ENCODE results near the gene HMCN2. TPM values are rescaled to one million over a fixed set of nuclear protein-coding genes. Genes with fewer than 3 reads are reported as not detected.

Gene HMCN2
- total and polyA plus RNA-seq, 2 donors (not counting 1 experiment from before 2014, with no cell fraction given): 0.01 TPM; not detected in 1

GRCh38 chr9:130383350-130383715, 117.8 kb downstream of the HMCN2 start:
- no peaks in the 10 kb centered on the region for H3K36me3 ChIP-seq (replicated peaks in 1 of 2; ENCODE audit: control extremely low read depth in 1 of 2, control insufficient read depth in 1 of 2, extremely low read depth in 1 of 2, insufficient read depth in 2 of 2, low read length in 1 of 2)
- H3K27me3 Mint-ChIP-seq: peaks cover 4% of the 10 kb centered on the region
- no peak overlapping the region for H3K9ac ChIP-seq (ENCODE audit: low read length)
- no peaks in the 10 kb centered on the region for H3K79me2 ChIP-seq (ENCODE audit: control insufficient read depth, insufficient read depth, low read length)
- H3K4me1 ChIP-seq (ENCODE audit: control insufficient read depth in 2 of 2, insufficient read depth in 2 of 2, low read length in 2 of 2): no peaks in the 10 kb centered on the region
- CTCF ChIA-PET: no interaction called here
- WGBS (ENCODE audit: insufficient coverage): 95% methylated on average over 8 of the region's 8 CpGs
- no peak overlapping the region for H3K27ac Mint-ChIP-seq
- DNase-seq: no peak
- ATAC-seq (ENCODE audit: low read depth): no peak
- no peak overlapping the region for H3K4me3 ChIP-seq (ENCODE audit: control extremely low read depth in 1 of 5, extremely low read depth in 1 of 5, insufficient read depth in 1 of 5, low read depth in 2 of 5, low read length in 4 of 5)
- H3K9me3 Mint-ChIP-seq (ENCODE audit: insufficient read depth): no peaks in the 10 kb centered on the region
- no peak overlapping the region for H3K4me3 Mint-ChIP-seq
- H3K27ac ChIP-seq (ENCODE audit: low read length in 2 of 2): no peak overlapping the region
- H2AFZ ChIP-seq (ENCODE audit: insufficient read depth, low read depth, low read length, poor library complexity, severe bottlenecking): no peak overlapping the region
- TF ChIP-seq CTCF (IDR thresholded peaks at IDR 0.05) (no peak), EZH2 (IDR thresholded peaks at IDR 0.05; ENCODE audit: borderline replicate concordance, insufficient read depth, low read depth, low read length, poor library complexity, severe bottlenecking) (no peak)
- intact Hi-C loops (cut with micrococcal nuclease): no loop called here
- H3K4me1 Mint-ChIP-seq: no peaks in the 10 kb centered on the region
- H4K20me1 ChIP-seq (ENCODE audit: control insufficient read depth, insufficient read depth, low read length, poor library complexity, severe bottlenecking): no peaks in the 10 kb centered on the region
- no peak overlapping the region for H3K4me2 ChIP-seq (replicated peaks; ENCODE audit: low read depth, low read length, poor library complexity, severe bottlenecking)
- no peaks in the 10 kb centered on the region for H3K27me3 ChIP-seq (replicated peaks in 1 of 4; ENCODE audit: control extremely low read depth in 1 of 4, control insufficient read depth in 3 of 4, insufficient read depth in 4 of 4, low read length in 3 of 4)
- H3K9me3 ChIP-seq (ENCODE audit: control extremely low read depth in 1 of 3, control insufficient read depth in 2 of 3, insufficient read depth in 1 of 3, low read length in 2 of 3): peaks cover 0 to 4% (median 0%) of the 10 kb centered on the region in 3 donors
- POLR2A ChIA-PET: no interaction called here

- H3K4me3 Mint-ChIP-seq: no peak overlapping the region
- no peak overlapping the region for H3K27ac Mint-ChIP-seq
- ChIA-PET CTCF (interaction anchor here (1.5 kb wide), 1 partner anchor 299 kb away, joined by 4 read pairs; no protein-coding TSS in a partner anchor), POLR2A (no interaction called here)
- Histone ChIP-seq H3K79me2 (ENCODE audit: control insufficient read depth, insufficient read depth, low read length) (no peaks in the 10 kb centered on the region), H3K4me2 (replicated peaks; ENCODE audit: low read depth, low read length, poor library complexity, severe bottlenecking) (no peak overlapping the region), H3K4me3 (ENCODE audit: control extremely low read depth in 1 of 5, extremely low read depth in 1 of 5, insufficient read depth in 1 of 5, low read depth in 2 of 5, low read length in 4 of 5) (no peak overlapping the region), H3K27me3 (replicated peaks in 1 of 4; ENCODE audit: control extremely low read depth in 1 of 4, control insufficient read depth in 3 of 4, insufficient read depth in 4 of 4, low read length in 3 of 4) (no peaks in the 10 kb centered on the region), H3K9ac (ENCODE audit: low read length) (no peak overlapping the region), H2AFZ (ENCODE audit: insufficient read depth, low read depth, low read length, poor library complexity, severe bottlenecking) (no peak overlapping the region), H3K27ac (ENCODE audit: low read length in 2 of 2) (no peak overlapping the region), H3K36me3 (replicated peaks in 1 of 2; ENCODE audit: control extremely low read depth in 1 of 2, control insufficient read depth in 1 of 2, extremely low read depth in 1 of 2, insufficient read depth in 2 of 2, low read length in 1 of 2) (no peaks in the 10 kb centered on the region), H3K9me3 (ENCODE audit: control extremely low read depth in 1 of 3, control insufficient read depth in 2 of 3, insufficient read depth in 1 of 3, low read length in 2 of 3) (peaks cover 0 to 4% (median 0%) of the 10 kb centered on the region in 3 donors), H3K4me1 (ENCODE audit: control insufficient read depth in 2 of 2, insufficient read depth in 2 of 2, low read length in 2 of 2) (no peaks in the 10 kb centered on the region), H4K20me1 (ENCODE audit: control insufficient read depth, insufficient read depth, low read length, poor library complexity, severe bottlenecking) (no peaks in the 10 kb centered on the region)
- TF ChIP-seq CTCF (IDR thresholded peaks at IDR 0.05) (no peak), EZH2 (IDR thresholded peaks at IDR 0.05; ENCODE audit: borderline replicate concordance, insufficient read depth, low read depth, low read length, poor library complexity, severe bottlenecking) (no peak)
- 86% methylated on average over 17 of the region's 18 CpGs for WGBS (ENCODE audit: insufficient coverage)
- ATAC-seq (ENCODE audit: low read depth) (no peak), DNase-seq (no peak)
- H3K4me1 Mint-ChIP-seq: no peaks in the 10 kb centered on the region
- H3K27me3 Mint-ChIP-seq: peaks cover 4% of the 10 kb centered on the region
- H3K9me3 Mint-ChIP-seq (ENCODE audit: insufficient read depth): no peaks in the 10 kb centered on the region
- intact Hi-C loops (cut with micrococcal nuclease): no loop called here
These were observed 118.6 kb downstream of the HMCN2 start for GRCh38 chr9:130383979-130384676.
